Stimulated activated CD8-positive, alpha-beta memory T cell treated with anti-CD3 and anti-CD28 coated beads, Interleukin-4, amount 100 ng/mL, for 24 hours (primary cell): ENCODE measurements around the gene EYA4.

Source experiments
- DNase-seq: peaks from one replicate; pipeline ENCODE4 v3.0.0-alpha.2; 2020; ENCODE audit warnings: low read depth

EYA4 gene, protein sequence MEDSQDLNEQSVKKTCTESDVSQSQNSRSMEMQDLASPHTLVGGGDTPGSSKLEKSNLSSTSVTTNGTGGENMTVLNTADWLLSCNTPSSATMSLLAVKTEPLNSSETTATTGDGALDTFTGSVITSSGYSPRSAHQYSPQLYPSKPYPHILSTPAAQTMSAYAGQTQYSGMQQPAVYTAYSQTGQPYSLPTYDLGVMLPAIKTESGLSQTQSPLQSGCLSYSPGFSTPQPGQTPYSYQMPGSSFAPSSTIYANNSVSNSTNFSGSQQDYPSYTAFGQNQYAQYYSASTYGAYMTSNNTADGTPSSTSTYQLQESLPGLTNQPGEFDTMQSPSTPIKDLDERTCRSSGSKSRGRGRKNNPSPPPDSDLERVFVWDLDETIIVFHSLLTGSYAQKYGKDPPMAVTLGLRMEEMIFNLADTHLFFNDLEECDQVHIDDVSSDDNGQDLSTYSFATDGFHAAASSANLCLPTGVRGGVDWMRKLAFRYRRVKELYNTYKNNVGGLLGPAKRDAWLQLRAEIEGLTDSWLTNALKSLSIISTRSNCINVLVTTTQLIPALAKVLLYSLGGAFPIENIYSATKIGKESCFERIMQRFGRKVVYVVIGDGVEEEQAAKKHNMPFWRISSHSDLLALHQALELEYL

DNA sequence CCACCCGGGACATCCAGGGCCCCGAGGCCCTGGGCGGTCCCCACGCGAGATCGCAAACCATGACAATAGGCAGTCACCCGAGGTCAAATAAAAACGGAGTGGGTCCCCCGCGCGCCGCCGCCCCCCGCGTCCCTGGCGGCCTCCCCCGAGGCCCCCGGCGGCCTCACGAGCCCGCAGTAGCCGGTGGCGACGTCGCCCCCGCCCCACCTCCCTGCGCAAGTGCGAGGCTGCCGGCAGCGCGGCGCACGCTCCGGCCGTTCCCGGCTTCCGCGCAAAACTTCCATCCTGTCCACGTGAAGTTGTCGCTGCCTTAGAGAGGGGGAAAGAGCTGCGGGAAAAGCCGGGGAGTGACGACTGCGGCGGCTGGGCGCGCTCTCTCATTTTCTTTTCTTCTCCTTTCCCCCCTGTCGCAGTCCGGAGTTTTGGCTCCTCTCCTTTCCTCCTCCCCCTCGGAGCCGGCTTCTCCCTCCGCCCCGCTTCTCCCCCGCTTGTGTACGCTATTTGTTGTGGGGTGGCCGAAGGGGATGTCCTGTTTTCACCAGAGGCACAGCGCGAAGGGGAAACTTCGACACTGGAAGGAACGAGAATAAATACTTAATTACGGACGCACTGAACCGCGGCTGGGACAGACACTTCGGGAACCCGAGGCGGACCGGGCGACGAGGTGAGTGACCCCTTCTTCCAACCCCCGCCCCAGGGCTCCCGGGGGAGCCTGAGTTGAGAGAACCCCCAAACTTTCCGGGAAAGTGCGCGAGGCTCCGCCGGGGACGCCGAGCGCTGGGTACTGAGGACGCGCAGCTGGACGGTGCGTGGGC is at the start of gene EYA4:
Gene EYA4, plus strand, starts transcription at position 272 of the 815 bp plus-strand sequence. CDS start 33,424 bp downstream, outside the sequence.
- DNase-seq, result no peak

DNA sequence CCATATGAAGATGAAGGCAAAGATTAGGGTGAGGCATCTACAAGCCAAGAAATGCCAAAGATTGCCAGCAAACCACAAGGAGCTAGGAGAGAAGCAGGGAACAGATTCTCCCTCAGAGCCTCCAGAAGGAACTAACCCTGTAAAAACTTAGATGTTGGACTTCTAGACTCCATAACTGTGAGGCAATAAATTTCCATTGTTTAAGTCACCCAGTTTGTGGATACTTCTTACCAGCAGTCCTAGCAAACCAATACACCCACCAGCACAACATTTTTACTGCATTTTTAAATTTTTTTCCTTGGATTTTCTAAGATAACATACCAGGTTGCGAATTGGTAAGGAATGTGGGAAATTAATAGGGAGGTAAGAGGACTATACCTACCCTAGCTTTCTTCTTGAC is 47.8 kb upstream of the EYA4 start:
- DNase-seq, result no peak

DNA sequence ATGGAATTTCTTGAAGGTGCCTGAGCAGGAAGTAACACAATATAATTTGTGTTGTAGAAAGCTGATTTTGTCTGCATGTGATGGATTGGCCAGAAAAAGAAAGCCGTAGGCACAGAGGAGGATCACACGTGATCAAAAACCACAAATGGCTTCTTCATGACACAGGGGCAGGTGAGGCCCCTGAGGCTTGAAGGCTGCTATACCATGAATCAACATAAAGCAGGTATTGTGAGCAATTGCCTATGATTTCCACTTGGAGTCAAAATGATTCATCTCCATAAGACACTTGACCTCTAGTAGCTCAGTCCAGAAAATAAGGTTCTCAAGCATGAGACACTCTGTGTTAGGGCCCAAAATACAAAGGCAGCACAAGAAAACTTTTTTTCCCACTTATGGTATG is 42.4 kb upstream of the EYA4 start:
- DNase-seq, result no peak

DNA sequence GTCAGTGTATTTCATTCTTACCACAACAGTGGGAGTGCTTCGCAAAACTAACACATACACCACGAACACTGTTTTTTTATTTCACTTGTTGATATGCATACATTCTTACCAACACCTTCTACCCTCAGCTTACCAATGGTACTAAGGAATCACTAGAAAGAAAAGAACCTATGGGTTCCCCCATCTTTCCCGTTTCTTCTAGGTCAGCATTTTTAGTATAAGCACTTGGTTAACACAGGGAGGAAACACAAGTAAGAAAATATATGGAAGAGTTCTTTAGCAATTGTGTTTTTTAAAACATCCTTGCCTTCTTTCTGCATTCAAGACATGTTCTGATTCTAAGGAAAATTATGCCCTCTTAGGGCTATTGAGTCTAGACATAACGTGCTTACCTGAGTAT is 39.9 kb upstream of the EYA4 start:
- DNase-seq, result no peak

DNA sequence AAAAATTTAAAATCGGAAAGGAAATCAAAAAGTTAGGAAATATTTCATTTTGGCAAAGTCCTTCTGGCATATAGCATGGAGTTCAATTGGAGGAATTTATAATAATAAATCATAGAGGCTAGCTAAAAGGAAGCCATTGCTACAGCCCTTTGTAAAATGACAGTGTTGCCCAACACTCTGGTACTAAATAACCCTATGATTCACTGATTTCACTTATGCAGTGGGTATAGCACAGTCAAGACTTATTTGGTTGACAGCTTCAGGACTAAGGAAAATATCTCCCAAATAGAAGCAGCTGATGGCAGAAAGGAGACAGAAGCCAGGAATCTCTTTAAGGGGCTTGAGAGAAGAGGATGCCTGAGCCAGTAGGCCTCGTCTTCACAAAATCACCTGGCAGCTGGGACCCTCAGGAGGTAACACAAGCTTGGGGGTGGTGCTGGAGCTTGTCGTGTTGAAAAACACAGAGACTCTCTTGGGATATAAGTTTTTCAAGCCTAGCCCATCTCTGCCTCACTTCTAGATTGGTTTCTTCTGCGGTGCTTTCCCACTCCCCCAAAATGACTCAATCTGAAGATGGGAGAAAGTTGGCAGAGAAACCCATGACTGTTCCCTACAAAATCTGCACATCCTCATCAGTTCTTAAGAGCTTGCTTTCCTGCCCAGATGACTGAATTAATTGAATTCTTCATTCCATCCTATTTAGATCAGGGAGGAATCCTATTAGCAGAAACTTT is 38.4 kb upstream of the EYA4 start:
- DNase-seq, result no peak

DNA sequence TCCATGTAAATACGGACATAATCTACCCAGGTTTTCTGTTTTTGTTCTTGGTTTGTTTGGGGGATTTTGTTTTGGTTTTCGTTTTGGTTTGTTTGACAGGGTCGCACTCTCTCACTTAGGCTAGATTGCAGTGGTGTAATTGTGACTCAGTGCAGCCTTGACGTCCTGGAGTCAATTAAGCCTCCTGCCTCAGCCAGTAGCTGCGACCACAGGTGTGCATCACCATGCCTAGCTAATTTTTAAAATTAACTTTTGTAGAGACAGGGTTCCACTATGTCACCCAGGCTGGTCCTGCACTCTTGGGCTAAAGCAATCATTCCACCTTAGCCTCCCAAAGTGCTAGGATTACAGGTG is 37.8 kb upstream of the EYA4 start:
- DNase-seq, result no peak

DNA sequence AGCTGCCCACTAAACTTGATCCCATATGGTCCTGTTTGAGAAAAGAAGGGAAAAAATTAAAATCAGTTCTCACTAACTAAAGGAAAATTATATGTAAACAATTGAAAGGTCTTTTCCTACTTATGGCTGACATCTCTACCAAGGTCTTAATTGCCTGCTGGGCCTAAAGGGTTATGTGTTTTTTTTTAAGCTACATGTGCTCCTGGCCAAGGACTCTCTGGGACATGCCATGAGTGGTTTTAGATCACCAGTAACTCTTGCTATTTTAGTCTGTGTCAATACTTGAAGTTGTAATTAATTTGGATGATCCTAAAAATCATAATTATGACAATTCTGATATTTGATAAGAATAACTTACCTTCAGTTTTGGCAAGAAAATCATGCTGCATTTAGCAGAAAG is 35.9 kb upstream of the EYA4 start:
- no peak for DNase-seq

DNA sequence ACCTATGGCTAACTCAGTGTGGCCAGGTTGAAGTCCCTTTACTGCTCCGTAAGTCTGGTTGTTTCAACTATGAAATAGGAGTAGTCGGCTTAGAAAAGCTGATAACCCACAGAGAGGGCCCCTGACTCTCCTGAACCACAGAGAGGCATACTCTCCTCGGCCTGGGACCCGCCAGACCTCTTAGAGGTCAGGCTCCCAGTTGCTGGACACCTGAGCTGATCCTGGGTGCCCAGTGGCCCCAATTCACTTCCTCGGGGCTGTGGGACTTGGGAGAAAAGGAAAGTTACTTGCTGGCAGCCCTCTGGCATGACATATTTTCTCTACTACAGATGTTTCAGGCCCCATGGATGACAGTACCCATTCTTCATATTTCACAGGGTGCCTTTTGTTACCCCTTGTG is 34.2 kb upstream of the EYA4 start:
- DNase-seq, result no peak

DNA sequence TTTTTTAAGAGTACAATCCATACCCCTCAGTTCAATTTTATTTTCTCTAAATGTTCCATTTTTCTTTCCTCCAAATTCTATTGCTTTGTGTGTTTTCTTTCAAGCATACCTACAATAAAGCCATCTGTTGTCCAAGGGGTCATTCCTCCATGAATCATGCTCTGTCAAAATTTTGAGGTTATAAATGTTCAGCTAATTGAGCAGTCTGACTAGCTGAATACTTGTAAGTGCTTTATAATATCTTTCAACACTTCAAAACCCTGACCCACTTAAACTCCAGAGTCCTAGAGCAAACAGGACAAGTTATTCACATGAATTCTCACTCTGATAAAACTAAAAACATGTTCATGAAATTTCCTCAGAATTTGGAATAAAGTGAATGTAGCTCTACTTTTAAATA is 33.4 kb upstream of the EYA4 start:
- no peak for DNase-seq

DNA sequence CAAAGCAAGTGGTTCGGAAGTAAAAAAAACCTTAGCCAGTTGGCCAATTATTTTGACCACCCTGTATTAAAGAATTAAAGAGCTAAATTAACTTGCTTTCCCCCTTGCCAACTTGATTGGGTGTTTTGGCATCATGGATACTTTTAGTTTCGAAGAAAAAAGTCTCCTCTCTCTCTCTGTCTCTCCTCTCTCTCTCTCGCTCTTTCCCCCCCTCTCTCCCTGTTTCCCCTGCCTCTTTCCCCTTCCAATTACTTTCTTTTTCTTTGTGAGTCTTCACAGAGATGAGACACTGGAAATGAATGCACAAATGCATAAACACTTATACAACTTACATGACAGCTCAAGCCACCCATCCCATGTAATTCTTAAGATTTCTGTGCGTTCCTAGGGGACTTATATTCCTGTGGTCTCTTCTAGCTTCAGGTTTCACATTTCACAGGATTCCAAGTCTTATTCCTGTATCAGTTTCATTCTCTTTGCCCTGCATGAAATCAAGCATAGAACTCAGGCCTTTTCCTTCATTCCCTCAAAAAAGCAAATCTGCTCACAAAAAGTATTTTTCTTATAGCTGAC is 32.9 kb upstream of the EYA4 start:
- DNase-seq, result no peak

DNA sequence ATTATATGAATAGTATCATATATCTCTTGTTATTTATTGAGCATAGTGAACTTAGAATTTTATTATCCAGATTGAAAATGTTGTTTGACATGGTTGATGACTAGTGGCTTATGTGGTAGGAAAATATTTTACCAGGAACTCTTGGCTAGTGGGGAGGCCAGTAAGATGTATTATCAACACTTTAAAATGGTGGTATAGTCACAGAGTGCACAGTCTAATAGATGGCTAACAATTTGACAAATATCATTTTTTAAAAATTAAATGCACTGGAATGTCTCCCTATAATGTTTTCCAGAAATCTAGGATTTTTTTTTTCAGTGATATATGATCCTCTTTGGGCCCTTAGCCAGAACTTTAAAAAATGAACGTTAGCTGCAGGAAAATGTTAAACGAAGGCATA is 26.9 kb upstream of the EYA4 start:
- no peak for DNase-seq

DNA sequence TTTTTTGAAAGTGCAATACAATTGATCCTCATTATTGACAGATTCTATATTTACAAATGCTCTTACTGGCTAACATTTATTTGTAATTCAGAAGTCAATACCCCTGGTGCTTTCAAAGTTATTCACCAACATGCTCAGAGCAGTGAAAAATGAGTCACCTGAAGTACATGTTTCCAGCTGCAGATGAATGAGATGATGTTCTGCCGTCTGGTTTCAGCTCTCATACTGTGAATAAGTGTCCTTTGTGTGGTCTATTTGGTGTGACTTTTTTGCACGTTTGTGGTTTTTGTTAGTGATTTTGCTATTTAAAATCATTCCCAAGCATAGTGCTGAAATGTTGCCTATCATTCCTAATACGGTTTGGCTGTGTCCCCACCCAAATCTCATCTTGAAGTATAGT is 22.3 kb upstream of the EYA4 start:
- DNase-seq, result no peak

DNA sequence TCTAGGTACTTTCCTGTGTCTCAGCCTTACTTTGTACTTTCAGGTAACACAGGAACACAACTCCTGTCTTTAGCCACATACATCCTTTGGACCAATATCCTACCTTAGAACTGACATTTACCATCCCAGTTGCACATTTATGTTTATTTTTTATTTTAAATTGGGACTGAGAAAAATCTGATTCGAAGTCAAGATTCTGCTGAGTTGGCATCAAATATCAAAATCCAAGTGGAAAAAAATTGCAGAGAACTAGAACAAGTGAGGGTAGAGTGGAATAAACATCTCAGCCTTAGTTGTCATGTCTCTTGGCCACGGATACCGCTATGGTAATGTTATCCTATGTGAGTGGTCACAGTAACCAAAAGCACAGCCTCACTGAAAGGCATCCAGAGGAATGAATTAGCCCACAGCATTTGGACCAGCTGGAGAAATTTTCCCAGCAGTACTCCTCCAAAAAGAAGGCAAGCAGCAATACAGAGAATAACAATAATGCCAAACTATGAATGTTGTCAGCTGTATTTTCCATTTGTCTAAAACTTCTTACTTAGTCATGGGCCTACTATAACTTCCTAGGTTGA is 17.6 kb upstream of the EYA4 start:
- DNase-seq, result no peak

DNA sequence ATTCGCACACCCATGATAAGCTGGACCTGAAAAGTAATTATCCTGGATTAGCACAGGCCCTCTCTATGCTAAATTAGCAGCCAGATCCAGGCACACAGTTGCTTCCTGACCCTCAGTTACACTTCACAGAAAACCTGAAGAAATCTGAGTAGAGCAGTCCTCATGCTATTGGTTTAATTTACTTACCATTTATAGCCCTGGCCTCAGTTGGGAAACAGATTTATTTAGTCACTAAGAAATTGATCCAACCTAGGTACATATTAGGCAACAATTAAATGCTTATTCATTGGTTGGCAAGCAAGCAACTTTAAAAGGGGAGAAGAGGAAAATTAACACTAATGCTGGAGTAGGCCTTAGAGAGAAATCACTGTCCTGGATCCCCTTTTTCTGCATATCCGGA is 15.6 kb upstream of the EYA4 start:
- DNase-seq, result no peak

DNA sequence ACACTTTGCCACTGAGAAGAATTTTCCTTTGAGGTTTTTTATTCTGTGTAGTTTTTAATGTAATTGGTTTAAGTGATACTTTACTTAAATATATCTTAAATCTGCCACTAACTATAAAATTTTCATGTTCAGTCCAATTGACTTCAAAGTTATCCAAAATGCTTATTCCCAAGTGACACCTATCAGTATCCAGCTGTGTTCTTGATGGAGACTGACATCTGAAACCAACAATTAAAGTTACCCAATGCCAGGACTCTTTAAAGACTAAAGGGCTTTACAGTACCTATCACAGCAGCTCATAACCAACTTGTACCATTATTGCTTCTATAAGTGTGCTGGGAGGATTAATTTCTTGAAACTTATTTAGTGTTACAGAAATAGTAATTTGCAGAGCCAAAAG is 13.8 kb upstream of the EYA4 start:
- DNase-seq, result no peak

DNA sequence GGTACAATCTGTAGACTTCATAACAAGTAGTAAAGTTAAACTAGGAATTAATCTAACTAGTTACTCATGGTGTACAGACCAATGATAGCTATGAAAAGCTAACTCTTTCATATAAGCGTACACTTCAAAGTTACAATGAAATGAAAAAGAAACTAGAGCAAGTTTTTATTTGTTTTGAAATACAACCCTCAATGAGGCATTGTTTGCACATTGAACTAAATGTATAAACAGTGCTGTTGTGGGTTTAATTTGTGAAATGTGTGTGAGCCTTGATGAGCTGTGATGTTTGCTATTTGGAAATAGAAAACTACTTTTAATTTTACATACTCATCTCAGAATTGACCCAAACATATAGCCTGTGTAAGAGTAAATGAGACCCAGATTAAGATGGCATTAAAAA is 11.1 kb upstream of the EYA4 start:
- no peak for DNase-seq

DNA sequence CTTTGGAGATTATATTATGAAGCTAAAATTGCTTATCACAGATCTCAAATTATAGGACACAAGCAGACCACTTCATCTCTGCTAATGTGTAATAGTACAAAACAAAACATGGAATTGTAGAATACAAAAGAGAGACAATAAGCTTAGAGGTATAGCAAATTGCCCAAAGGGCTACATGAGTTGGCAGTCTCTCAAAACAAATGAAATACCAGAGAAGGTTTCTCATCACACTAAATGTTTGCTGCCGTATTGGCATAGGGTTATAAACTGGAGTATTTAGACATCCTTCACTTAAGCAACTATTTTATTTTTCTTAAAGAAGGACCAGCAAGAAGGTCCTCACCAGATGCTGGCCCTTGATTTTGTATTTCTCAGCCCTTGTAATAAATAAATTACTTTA is 5.9 kb upstream of the EYA4 start:
- no peak for DNase-seq

DNA sequence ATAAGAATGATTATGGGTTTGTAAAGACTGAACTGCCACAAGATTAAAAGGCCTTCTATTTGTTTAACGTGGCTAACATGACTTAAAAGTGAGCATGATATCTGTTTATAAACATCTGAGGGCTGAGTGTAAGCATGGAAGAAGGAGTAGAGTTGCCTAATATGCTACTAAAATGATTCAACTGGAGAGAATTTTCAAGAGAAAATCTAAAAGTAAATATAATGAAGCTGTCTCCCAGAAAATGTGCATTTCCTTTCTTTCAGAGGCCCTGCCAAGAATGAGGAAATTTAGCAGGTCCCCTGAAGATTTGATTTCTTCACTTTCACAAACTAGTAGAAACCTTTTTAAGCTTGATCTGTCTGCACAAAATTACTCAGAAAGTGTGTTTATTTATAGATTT is 4.2 kb upstream of the EYA4 start:
- no peak for DNase-seq

DNA sequence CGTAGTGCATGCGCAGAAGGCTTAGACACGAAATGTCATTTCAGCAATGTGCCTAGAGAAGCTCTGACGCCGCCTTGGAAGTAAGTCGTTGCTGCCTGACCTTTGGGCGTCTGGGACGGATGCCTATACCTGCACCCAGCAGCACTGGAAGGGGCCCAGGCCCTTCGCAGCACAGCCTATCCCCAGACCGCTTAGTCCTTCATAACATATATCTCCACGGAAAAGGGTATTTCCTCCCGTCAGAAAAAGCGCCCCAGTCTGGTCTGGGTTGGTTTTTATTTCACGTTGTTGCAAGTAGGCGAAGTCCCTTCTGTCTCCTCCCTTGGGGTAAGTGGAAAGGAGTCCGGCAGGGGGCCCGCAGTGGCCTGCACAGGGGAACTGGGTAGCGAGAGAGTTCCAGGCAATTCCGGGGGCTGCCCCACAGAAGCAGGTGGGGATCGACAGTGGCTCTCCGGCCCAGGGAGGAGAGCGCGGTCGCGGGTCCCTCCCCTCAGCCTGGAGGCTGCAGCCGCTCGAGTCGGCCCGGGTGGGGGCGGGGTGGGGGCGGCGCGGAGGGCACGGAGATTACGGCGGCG is 559 bp upstream of the EYA4 start:
- no peak for DNase-seq

DNA sequence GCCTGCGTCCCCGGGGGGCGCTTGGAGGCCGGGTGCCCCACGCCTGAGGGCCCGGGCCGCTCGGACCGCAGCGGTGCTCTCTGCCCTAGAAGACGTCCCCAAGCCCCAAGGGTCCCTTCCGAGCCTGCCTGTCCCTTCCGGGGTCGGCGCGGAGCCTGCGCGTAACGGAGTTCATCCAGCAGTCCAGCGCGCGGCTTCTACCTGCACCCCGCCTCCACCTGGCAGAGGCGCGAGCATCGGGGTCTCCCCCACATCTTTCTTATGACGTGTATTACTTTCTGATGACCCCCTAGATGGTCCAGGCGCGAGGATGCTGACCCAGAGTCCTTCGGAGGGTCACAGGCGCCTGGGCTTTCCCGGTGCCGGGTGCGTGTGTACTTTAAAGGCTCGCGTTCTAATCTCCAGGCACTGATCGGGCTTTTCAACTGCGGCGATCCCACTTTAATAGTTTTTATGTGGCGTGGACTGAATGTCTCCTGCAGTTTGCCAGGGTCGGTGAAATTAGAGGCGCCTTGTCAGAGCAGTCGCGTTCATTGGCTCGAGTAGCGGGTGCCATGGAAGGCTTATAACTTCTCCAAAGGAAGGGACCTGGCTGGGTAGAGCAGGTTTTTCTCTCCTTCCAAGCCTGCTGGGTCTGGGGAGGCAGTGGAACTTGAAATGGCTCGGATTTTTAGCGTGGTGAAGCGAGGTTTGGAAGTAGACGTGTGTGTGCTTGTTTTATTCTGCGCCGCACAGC is 912 bp downstream of the EYA4 start:
- DNase-seq, result no peak
